Left colon (tissue), 2 donors: ENCODE results near the gene MZT1. TPM values are rescaled to one million over a fixed set of nuclear protein-coding genes. Genes with fewer than 3 reads are reported as not detected.

Experiments used
- ATAC-seq: fragments of 200-7000 bp; cut with Tn5 transposase; one replicate; pipeline ENCODE4 v1.9.1; 2020; ENCODE audit warnings: mild to moderate bottlenecking, moderate library complexity
- DNase-seq, 2 donors: peaks; one replicate each; pipeline ENCODE4 v3.0.0-alpha.2; 2020
- intact Hi-C, 2 donors: fragments of 100-400 bp; cut with DNase I in 1 of 2; cut with micrococcal nuclease in 1 of 2; formaldehyde crosslinking; loops; one replicate each; pipeline versions ENCODE4 v1.11.2 to v1.14.0; 2022; cut with DNase I, micrococcal nuclease
- total RNA-seq, 2 donors: library from RNA; stranded (reverse); fragmentation: NEBNext Ultra II Directional; extraction: Animal tissue kit (Norgen Biotek cat#: 25700); gene quantifications; one replicate each; pipeline ENCODE4 v1.2.1, GENCODE V29; 2021
- donor health status: DM: no; HTN: no; CAD: no.
- donor health status: DM: yes; HTN: yes; CAD: no.

Gene MZT1
- total RNA-seq, 2 donors from 2014 or later, result 4.4 to 6.1 TPM

DNA sequence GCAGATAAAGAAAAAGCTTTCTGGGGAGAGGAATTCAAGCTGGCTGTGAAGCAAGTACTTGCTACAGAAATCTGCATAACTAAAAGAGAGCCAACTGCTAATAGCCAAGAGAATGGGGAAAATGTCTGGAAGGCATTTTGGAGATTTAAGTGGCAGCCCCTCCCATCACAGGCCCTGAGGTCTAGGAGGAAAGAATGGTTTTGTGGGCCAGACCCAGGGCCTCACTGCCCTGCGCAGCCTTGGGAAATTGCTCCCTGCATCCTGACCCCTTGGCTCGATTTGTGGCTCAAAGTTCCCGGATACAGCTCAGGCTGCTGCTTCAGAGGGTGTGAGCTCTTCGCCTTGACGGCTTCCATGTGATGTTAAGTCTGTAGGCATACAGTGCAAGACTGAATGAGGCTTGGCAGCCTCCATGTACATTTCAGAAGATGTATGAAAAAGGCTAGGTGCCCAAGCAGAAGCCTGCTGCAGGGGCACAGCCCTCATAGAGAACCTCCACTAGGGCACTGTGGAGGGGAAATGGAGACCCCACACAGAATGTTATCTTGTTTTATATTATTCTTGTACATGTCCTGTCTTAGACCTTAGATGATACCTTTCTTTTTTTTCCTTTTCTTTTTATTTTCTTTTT lies 34.4 kb downstream of the MZT1 start:
- intact Hi-C loops, result no loop called here
- ATAC-seq, result no peak
- no peak for DNase-seq

DNA sequence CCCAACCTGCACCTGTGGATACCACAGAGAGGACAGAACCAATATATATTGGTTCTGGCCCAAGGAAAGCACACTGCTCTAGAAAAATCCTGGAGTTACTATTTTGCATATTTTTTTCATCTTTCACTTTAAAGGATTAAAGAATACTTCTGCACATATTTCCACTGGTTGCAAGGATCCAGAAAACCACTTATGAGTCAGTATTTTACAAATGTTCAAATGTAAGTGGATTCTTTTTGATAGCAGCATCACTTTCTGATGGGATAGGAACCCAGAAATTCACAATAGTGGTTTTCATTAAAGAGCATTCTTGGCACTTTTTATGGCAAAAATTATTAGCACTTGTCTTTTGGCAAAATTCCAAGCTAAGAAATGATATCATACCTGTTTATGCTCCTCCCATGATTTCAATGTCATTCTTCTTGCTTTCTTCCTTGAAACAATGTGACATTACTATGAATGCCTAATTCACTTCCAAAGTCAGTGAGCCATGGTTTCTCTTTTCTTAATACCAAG lies 38.2 kb downstream of the MZT1 start:
- intact Hi-C loops, result no loop called here
- no peak for ATAC-seq
- DNase-seq, result no peak

DNA sequence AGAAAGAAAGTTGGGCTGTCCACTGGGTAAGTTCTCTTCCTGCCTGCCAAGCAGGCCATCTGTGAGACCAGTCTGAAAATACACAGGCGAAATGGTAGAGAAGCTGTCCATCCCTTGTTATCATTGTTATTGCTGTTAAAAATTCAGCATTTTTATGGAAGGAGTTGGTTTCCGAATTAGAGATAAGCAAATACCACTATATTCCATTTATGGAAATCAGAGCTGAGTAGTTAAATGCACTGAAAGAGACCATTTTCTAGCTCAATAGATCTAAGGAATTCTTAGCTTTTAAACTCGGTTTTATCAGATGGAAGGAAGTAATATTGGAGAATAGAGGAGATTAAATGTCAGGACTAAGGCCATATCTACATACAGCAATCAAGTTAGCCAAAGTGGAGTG lies 40.7 kb downstream of the MZT1 start:
- ATAC-seq (no peak), DNase-seq (no peak)
- intact Hi-C loops, result no loop called here

DNA sequence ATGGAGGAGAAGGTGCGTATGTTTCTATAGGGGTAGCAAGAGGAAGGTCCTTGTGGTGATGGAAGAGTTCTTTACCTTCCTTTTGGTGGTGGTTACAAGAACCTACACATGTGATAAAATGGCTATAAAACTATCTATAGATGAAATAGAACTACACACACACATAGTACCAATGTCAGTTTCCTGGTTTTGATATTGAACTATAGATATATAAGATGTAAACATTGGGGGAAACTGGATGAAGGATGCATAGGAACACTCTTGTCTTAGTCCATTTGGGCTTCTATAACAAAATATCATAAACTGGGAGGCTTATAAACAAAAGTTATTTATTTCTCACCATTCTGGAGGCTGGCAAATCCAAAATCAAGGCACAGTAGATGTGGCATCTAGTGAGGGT lies 47.1 kb downstream of the MZT1 start:
- ATAC-seq, result no peak
- intact Hi-C loops, result no loop called here
- DNase-seq, result no peak

DNA sequence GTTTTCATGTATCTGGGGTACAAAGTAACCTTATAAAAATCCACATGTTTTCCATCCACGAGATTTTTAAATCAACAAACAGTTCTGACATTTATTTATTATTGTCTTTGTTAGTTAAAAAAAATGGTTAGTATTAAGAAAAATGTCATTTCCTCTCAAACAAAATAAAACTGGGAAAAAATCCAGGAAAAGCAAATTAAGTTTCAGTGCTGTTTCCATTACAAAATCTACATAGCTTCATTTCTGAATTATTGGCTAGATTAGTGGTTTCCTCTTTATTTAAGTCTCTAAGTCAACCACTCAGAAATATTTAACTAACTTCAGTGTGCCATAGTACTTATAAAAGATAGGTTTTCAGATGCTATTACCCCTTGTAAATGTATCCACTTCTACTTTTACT lies 49.1 kb downstream of the MZT1 start:
- no peak for ATAC-seq
- intact Hi-C loops, result no loop called here

DNA sequence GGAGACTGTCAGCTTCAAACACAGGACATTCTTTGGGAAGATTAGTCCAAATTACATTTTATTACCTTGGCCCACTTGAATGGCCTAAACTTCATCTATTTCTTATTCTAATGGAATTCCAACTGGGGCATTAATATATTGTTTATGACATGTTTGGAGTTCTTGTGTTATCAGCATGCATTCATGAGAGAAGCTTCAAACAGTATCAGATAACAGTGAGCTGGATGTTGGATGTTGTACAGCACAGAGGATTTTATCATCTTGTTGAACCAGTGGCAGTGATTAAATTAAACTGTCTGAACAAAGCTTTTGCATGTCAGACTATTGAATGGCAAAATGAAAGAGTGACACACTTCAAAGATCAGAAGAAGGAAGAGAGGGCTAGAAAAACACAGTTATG lies 50.0 kb downstream of the MZT1 start:
- DNase-seq (no peak), ATAC-seq (no peak)
- intact Hi-C loops, result no loop called here

More for the DNA sequence above, 49.1 kb downstream of the MZT1 start:
- no peak for DNase-seq

DNA sequence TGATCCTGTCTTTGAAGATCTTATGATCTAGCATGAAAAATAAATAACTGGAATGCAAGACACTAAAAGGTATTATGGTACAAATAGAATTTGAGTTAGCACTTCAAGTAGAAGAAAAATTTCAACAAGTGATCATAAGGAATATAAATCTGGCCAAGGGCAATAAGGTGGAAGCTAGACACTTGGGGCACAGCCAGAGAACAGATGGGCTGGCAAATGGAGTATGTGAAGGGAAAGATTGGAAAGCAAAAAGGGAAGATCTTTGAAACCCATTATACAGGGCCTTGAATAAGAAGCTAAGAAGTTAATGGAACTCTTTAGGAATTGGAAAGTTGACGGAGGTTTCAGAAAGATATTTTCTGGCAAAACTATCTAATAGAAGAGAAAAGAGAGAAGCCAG lies 61.0 kb downstream of the MZT1 start:
- DNase-seq (no peak), ATAC-seq (no peak)
- intact Hi-C loops, result no loop called here

DNA sequence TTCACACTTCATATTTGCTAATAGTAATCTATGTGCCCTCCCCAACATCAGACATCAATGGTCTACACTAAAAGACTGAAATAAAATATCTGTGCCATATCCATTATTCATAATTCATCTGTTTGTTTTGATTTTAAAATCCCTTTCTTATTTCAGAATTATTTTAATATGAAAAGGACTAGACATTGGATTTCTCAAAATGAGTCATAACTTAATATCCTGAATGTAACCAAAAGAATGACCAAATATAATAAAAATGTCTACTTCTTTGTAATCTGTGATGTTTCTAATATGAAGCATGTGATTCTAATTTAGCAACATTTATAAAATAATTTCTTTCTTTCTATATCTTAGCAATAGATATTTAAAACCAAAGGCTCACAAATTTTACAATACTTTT lies 64.9 kb downstream of the MZT1 start:
- DNase-seq (no peak), ATAC-seq (no peak)
- intact Hi-C loops, result no loop called here

Other genes starting within 250 kb of the MZT1 start
- gene BORA, start 294 bp upstream of the MZT1 start, total RNA-seq, result 1 to 10 TPM; 6.9 TPM
- gene DIS3, start 54.3 kb upstream of the MZT1 start, total RNA-seq, result 10 to 100 TPM; 21.7 to 23.9 TPM
- gene PIBF1, start 54.5 kb upstream of the MZT1 start, total RNA-seq, result 10 to 100 TPM; 17.3 to 19.1 TPM